CD4-positive, alpha-beta T cell (primary cell): ENCODE data around the gene SKAP1. TPM values are rescaled to one million over a fixed set of nuclear protein-coding genes. Genes with fewer than 3 reads are reported as not detected.
A peak's percentile ranks its signal among the peaks of the same experiment; 100 is the strongest.

Experiments
- ATAC-seq: fragments of 200-7000 bp; cut with Tn5 transposase; one replicate; pipeline ENCODE4 v1.10.0; 2022; ENCODE audit warnings: mild to moderate bottlenecking; ENCODE audit not compliant: poor library complexity
- CTCF ChIA-PET: fragments of 350-600 bp; sonication (Branson Sonifier 250); formaldehyde crosslinking; loops from one replicate; lab custom pipeline; 2021; ENCODE audit warnings: antibody characterized with exemption, inconsistent platforms; lab: Charles Lee
- POLR2A ChIA-PET: fragments of 350-600 bp; sonication (Branson Sonifier 250); formaldehyde crosslinking; loops from one replicate; lab custom pipeline; 2021; ENCODE audit warnings: antibody characterized with exemption, inconsistent platforms; lab: Charles Lee
- DNase-seq, 14 experiments: peaks; one replicate each; pipeline ENCODE4 v3.0.0-alpha.2; 2013 to 2020; ENCODE audit warnings: mixed read lengths in 2 of 14
- H3K27ac ChIP-seq, 2 donors: one replicate each; pipeline versions ENCODE4 v1.5.1 to v1.7.0; 2013; ENCODE audit warnings: low read length in 2 of 2, low read depth in 1 of 2, mild to moderate bottlenecking in 1 of 2
- H3K27me3 ChIP-seq, 2 experiments: 1 replicate in 1 of 2; 2 replicates in 1 of 2; pipeline versions ENCODE4 v1.6.1 to v1.7.0; 2013; ENCODE audit warnings: low read length in 2 of 2, control low read depth in 1 of 2, mild to moderate bottlenecking in 1 of 2, moderate library complexity in 1 of 2; ENCODE audit not compliant: insufficient read depth in 2 of 2, control insufficient read depth in 1 of 2
- H3K36me3 ChIP-seq: one replicate; pipeline ENCODE4 v1.6.1; 2013; ENCODE audit warnings: low read length, control low read depth; ENCODE audit not compliant: insufficient read depth
- H3K4me1 ChIP-seq: one replicate; pipeline ENCODE4 v1.6.1; 2013; ENCODE audit warnings: low read length, control low read depth; ENCODE audit not compliant: insufficient read depth
- H3K4me3 ChIP-seq: one replicate; pipeline ENCODE4 v1.5.1; 2013; ENCODE audit warnings: mild to moderate bottlenecking, low read length, moderate library complexity
- H3K9me3 ChIP-seq, 2 experiments: 1 replicate in 1 of 2; 2 replicates in 1 of 2; pipeline versions ENCODE4 v1.6.1 to v1.7.0; 2013; ENCODE audit warnings: low read length in 2 of 2, mild to moderate bottlenecking in 2 of 2, control low read depth in 1 of 2, moderate library complexity in 1 of 2; ENCODE audit not compliant: control insufficient read depth in 1 of 2, insufficient read depth in 1 of 2
- H3K27ac Mint-ChIP-seq: one replicate; pipeline ENCODE4 v1.8.0; 2020; ENCODE audit warnings: mixed read lengths
- H3K27me3 Mint-ChIP-seq: one replicate; pipeline ENCODE4 v1.8.0; 2021; ENCODE audit warnings: mixed read lengths
- H3K36me3 Mint-ChIP-seq: one replicate; pipeline ENCODE4 v1.8.0; 2021; ENCODE audit warnings: low read depth, mixed read lengths
- H3K4me1 Mint-ChIP-seq: one replicate; pipeline ENCODE4 v1.8.0; 2021; ENCODE audit warnings: low read depth, mixed read lengths
- H3K4me3 Mint-ChIP-seq: one replicate; pipeline ENCODE4 v1.8.0; 2020; ENCODE audit warnings: mild to moderate bottlenecking, mixed read lengths
- H3K9me3 Mint-ChIP-seq: one replicate; pipeline ENCODE4 v1.8.0; 2020; ENCODE audit warnings: mixed read lengths
- intact Hi-C, 2 experiments: fragments of 100-400 bp; cut with DNase I in 1 of 2; cut with micrococcal nuclease in 1 of 2; formaldehyde crosslinking; loops; one replicate each; pipeline versions ENCODE4 v1.15.1 to v1.9.0; 2023 to 2025; cut with DNase I, micrococcal nuclease
- total RNA-seq, 174 experiments: library from RNA in 2 of 174; stranded (reverse) in 2 of 174; gene quantifications; one replicate each; pipeline ENCODE4 v1.2.3 and lab custom pipeline; 2021 to 2026
- TF ChIP-seq, protein P1 (sequence below): fragments of 200-600 bp; IDR thresholded peaks from one replicate; pipeline ENCODE4 v1.8.0; 2022; ENCODE audit warnings: antibody characterized with exemption, mild to moderate bottlenecking

SKAP1 gene
- total RNA-seq, 2 experiments from 2014 or later: 92.0 to 95.1 TPM

- no peaks in the 10 kb centered on the region for H3K9me3 Mint-ChIP-seq
- Histone ChIP-seq H3K27ac (peak overlapping the region; percentile 66 to 72), H3K27me3 (no peaks in the 10 kb centered on the region), H3K4me1 (peaks cover 96% of the 10 kb centered on the region), H3K9me3 (no peaks in the 10 kb centered on the region), H3K4me3 (no peak overlapping the region), H3K36me3 (no peaks in the 10 kb centered on the region)
- intact Hi-C loops: loop anchor here (1.0 to 5.0 kb wide), 4 partner anchors 11 to 90 kb away; no protein-coding TSS in a partner anchor
- ChIA-PET POLR2A (interaction anchor here (0.6 to 8.5 kb wide), 11 partner anchors 11 to 269 kb away, joined by 3 to 135 read pairs (median 4); partner anchors contain the start of gene SKAP1), CTCF (interaction anchor here (1.0 to 7.1 kb wide), 4 partner anchors 15 to 152 kb away, joined by 3 to 36 read pairs (median 4); partner anchors contain the start of gene HOXB5)
- H3K27me3 Mint-ChIP-seq: no peaks in the 10 kb centered on the region
- H3K4me3 Mint-ChIP-seq: peak overlapping the region; percentile 36
- peak overlapping the region; percentile 95 for H3K27ac Mint-ChIP-seq
- DNase-seq: peak in 1 of 14 experiments; percentile 35
- H3K4me1 Mint-ChIP-seq: peaks cover 94% of the 10 kb centered on the region
- TF ChIP-seq, protein P1, sequence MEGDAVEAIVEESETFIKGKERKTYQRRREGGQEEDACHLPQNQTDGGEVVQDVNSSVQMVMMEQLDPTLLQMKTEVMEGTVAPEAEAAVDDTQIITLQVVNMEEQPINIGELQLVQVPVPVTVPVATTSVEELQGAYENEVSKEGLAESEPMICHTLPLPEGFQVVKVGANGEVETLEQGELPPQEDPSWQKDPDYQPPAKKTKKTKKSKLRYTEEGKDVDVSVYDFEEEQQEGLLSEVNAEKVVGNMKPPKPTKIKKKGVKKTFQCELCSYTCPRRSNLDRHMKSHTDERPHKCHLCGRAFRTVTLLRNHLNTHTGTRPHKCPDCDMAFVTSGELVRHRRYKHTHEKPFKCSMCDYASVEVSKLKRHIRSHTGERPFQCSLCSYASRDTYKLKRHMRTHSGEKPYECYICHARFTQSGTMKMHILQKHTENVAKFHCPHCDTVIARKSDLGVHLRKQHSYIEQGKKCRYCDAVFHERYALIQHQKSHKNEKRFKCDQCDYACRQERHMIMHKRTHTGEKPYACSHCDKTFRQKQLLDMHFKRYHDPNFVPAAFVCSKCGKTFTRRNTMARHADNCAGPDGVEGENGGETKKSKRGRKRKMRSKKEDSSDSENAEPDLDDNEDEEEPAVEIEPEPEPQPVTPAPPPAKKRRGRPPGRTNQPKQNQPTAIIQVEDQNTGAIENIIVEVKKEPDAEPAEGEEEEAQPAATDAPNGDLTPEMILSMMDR: no peak
- H3K36me3 Mint-ChIP-seq: no peaks in the 10 kb centered on the region
- ATAC-seq: no peak
Measured at GRCh38 chr17:48441862-48442261, 11.8 kb upstream of the SKAP1 start.

GRCh38 chr17:48441231-48441711 lies 11.3 kb upstream of the SKAP1 start:
- DNase-seq (peak in 9 of 14 experiments; percentile 7 to 94 (median 31)), ATAC-seq (peak; percentile 66)
- H3K9me3 ChIP-seq: no peaks in the 10 kb centered on the region
- peaks cover 98% of the 10 kb centered on the region for H3K4me1 ChIP-seq
- no peaks in the 10 kb centered on the region for H3K27me3 ChIP-seq
- H3K27ac Mint-ChIP-seq: peak overlapping the region; percentile 95
- H3K27ac ChIP-seq: peak overlapping the region; percentile 66 to 72
- ChIA-PET POLR2A (interaction anchor here (0.6 to 8.5 kb wide), 13 partner anchors 11 to 268 kb away, joined by 3 to 135 read pairs (median 4); partner anchors contain the start of gene SKAP1), CTCF (interaction anchor here (1.0 to 7.1 kb wide), 7 partner anchors 9 to 152 kb away, joined by 3 to 36 read pairs (median 3); partner anchors contain the start of gene HOXB5)
- TF ChIP-seq, protein P1: no peak
- H3K36me3 ChIP-seq: no peaks in the 10 kb centered on the region
- H3K27me3 Mint-ChIP-seq: no peaks in the 10 kb centered on the region
- no peaks in the 10 kb centered on the region for H3K9me3 Mint-ChIP-seq
- H3K4me3 Mint-ChIP-seq: peak overlapping the region; percentile 36
- H3K4me3 ChIP-seq: peak overlapping the region; percentile 1
- peaks cover 94% of the 10 kb centered on the region for H3K4me1 Mint-ChIP-seq
- H3K36me3 Mint-ChIP-seq: no peaks in the 10 kb centered on the region
- intact Hi-C loops: loop anchor here (1.0 to 5.0 kb wide), 4 partner anchors 12 to 89 kb away; no protein-coding TSS in a partner anchor

DNA sequence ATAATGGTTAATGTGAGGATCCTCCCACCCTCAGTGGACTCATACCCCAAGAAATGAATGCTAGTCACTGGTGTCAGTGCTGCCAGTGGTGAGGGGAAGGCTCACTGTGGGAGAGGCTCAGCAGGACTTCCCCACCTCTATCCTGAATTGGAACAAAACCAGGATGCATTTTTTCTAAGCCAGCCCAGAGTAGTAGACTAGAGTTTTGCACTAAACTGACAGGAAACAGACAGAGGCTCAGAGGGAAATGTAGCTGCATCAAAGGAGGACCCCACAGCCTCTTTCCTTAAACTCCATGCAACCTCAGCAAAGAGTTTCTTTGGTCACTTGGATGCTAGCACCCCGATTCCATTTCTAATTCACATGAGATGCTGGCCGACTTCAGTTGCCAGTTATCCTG lies 10.7 kb upstream of the SKAP1 start:
- POLR2A ChIA-PET: interaction anchor here (0.6 to 8.5 kb wide), 12 partner anchors 10 to 105 kb away, joined by 3 to 135 read pairs (median 4); partner anchors contain the start of gene SKAP1

More for the DNA sequence above, 10.7 kb upstream of the SKAP1 start:
- H3K27me3 ChIP-seq: no peaks in the 10 kb centered on the region
- H3K4me3 Mint-ChIP-seq: peak overlapping the region; percentile 36
- H3K9me3 Mint-ChIP-seq: no peaks in the 10 kb centered on the region
- intact Hi-C loops: loop anchor here (1.0 to 5.0 kb wide), 4 partner anchors 13 to 88 kb away; no protein-coding TSS in a partner anchor
- CTCF ChIA-PET: interaction anchor here (0.9 to 7.1 kb wide), 7 partner anchors 9 to 153 kb away, joined by 3 to 36 read pairs (median 3); partner anchors contain the start of gene HOXB5
- DNase-seq (peak in 3 of 14 experiments; percentile 35 to 62 (median 39)), ATAC-seq (peak; percentile 9)
- no peaks in the 10 kb centered on the region for H3K9me3 ChIP-seq
- peak overlapping the region; percentile 66 to 72 for H3K27ac ChIP-seq
- peak overlapping the region; percentile 1 for H3K4me3 ChIP-seq
- peaks cover 94% of the 10 kb centered on the region for H3K4me1 Mint-ChIP-seq
- H3K4me1 ChIP-seq: peaks cover 98% of the 10 kb centered on the region
- no peaks in the 10 kb centered on the region for H3K27me3 Mint-ChIP-seq
- peak overlapping the region; percentile 95 for H3K27ac Mint-ChIP-seq
- TF ChIP-seq, protein P1: no peak
- H3K36me3 Mint-ChIP-seq: no peaks in the 10 kb centered on the region
- no peaks in the 10 kb centered on the region for H3K36me3 ChIP-seq
